Measurements from ENCODE around the gene KLHL42.

KLHL42 gene

DNA sequence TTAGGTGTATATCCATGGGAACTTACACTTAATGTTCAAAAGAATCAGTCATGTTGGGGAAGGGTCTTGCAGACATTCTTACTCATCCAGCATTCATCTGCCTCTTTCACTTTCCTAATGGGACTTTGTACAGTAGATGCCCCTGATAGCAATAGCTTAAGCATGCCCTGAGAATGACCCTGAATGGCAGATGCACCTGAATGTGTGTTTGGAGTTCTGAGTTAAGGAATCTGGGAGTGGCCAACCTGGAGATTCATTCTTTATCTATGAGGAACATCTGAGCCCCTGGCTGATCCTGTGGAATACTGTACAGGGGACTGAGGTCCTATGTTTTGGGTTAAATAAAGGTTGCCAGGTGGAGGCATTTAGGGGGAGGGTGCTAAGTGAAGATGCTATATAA, 71.3 kb downstream of the KLHL42 start:
- no peaks in the 10 kb centered on the region for H3K4me1 ChIP-seq
- no peak overlapping the region for H3K9ac ChIP-seq
- H3K27ac ChIP-seq = no peak overlapping the region
- no peak overlapping the region for H3K4me3 ChIP-seq
- H3K36me3 ChIP-seq = no peaks in the 10 kb centered on the region
- H4K20me1 ChIP-seq = no peaks in the 10 kb centered on the region
- no peaks in the 10 kb centered on the region for H3K27me3 ChIP-seq
- H3K9me3 ChIP-seq = peaks cover 10% of the 10 kb centered on the region
- TF ChIP-seq Cebpa-rat (IDR thresholded peaks at IDR 0.05) = no peak
- H3K4me2 ChIP-seq = no peak overlapping the region

DNA sequence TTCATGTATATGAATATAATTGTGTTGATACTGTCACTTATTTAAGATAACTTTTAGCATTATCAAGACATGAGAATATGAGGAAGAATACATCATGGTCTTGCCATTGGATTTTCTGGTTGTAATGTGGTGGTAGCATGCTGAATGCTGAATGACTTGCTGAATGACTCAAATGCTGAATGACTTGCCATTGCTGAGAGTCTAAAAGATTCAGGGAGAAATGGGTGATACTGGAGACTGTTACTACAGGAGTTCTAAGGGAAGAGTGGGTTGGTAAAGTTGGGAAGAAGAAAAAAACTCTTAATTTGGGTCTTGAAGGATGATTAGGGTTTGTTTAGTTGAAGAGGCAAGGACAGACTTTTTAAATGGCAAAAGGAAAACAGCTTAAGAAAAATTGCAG, 72.1 kb downstream of the KLHL42 start:
- Histone ChIP-seq H3K27ac (no peak overlapping the region), H3K27me3 (no peaks in the 10 kb centered on the region), H3K36me3 (no peaks in the 10 kb centered on the region), H3K9me3 (peaks cover 5% of the 10 kb centered on the region), H4K20me1 (no peaks in the 10 kb centered on the region), H3K9ac (no peak overlapping the region), H3K4me2 (no peak overlapping the region), H3K4me1 (no peaks in the 10 kb centered on the region), H3K4me3 (no peak overlapping the region)
- no peak for TF ChIP-seq Cebpa-rat (IDR thresholded peaks at IDR 0.05)
